Stimulated activated CD4-positive, alpha-beta T cell treated with anti-CD3 and anti-CD28 coated beads, Interleukin-15, amount 100 ng/mL, for 24 hours (primary cell): ENCODE results near the gene GNAS.
"Not testable (repeated sequence)": the region's sequence is repeated elsewhere in the genome, so short reads cannot be mapped to it uniquely, and the experiment has no call there.

Source experiments
- DNase-seq: peaks from one replicate; pipeline ENCODE4 v3.0.0-alpha.2; 2020

GNAS gene

GRCh38 chr20:58828804-58829203 is 23.7 kb upstream of the GNAS start:
- not testable (repeated sequence) for DNase-seq

GRCh38 chr20:58829531-58829941 is 23.0 kb upstream of the GNAS start:
- no peak for DNase-seq

GRCh38 chr20:58832457-58832856 is 20.1 kb upstream of the GNAS start:
- DNase-seq, result no peak

- DNase-seq, result no peak
Observed at GRCh38 chr20:58833921-58834320, 18.6 kb upstream of the GNAS start.

GRCh38 chr20:58835231-58835630 is 17.3 kb upstream of the GNAS start:
- DNase-seq, result no peak

- no peak for DNase-seq
Observed at GRCh38 chr20:58836616-58837204, 15.8 kb upstream of the GNAS start.

GRCh38 chr20:58837717-58838116 is 14.8 kb upstream of the GNAS start:
- DNase-seq, result no peak

- DNase-seq, result no peak
Observed at GRCh38 chr20:58838174-58838573, 14.3 kb upstream of the GNAS start.

GRCh38 chr20:58839474-58839874 is 13.0 kb upstream of the GNAS start:
- peak; percentile 60 for DNase-seq

GRCh38 chr20:58839991-58840747 is 12.3 kb upstream of the GNAS start:
- peak; percentile 12 for DNase-seq

GRCh38 chr20:58840816-58841538 is 11.5 kb upstream of the GNAS start:
- DNase-seq, result no peak

GRCh38 chr20:58841539-58842264 is 10.8 kb upstream of the GNAS start:
- no peak for DNase-seq

- no peak for DNase-seq
Observed at GRCh38 chr20:58842276-58842675, 10.2 kb upstream of the GNAS start.

- DNase-seq, result no peak
Observed at GRCh38 chr20:58843128-58843556, 9.4 kb upstream of the GNAS start.

GRCh38 chr20:58845706-58846105 is 6.8 kb upstream of the GNAS start:
- no peak for DNase-seq

- DNase-seq, result peak; percentile 19
Observed at GRCh38 chr20:58847463-58847862, 5.1 kb upstream of the GNAS start.

GRCh38 chr20:58850693-58851174 is 1.8 kb upstream of the GNAS start, which contains the start of gene GNAS-AS1:
TSS of gene GNAS-AS1 (minus strand) at chr20:58850902.
- DNase-seq, result peak; percentile 91

GRCh38 chr20:58851221-58851968 is 1.1 kb upstream of the GNAS start:
- peak; percentile 22 for DNase-seq

GRCh38 chr20:58851969-58852458 is 502 bp upstream of the GNAS start:
- no peak for DNase-seq

- no peak for DNase-seq
Observed at GRCh38 chr20:58853466-58853865, 950 bp downstream of the GNAS start.

- DNase-seq, result no peak
Observed at GRCh38 chr20:58853976-58854637, 1.6 kb downstream of the GNAS start.
